ENCODE measurements around the gene CLIC6.

The CLIC6 gene

DNA sequence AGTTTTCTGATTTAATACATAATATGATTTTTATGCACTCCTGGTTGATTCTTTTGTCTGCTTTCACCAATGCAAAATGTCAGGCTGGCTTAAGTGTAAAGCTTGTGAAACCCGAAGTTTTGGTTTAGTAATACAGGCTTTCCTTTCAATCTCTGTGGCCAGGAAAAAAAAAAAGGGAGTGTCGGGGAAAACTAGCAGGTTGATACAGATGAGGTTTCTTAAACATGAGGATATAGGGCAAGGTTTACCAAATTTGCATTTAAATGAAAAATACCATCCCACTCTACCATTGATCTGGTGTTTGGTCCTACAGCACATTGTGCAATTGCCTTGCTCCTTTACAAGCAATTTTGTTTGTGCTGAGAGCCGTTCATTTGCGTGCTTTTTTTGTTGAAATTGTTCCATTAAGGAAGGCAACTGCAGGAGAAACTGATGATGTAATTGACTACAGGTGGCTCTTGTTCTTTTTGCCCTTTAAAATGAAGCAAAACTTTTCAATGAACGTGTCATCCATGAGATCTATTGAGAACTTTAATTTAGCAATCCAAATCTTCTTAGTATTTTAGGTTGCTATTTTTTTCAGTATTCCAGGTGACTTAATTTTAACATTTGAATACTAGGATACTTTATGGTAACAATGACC lies 22.7 kb downstream of the CLIC6 start:
- no peak overlapping the region for H3K4me3 ChIP-seq (ENCODE audit: low read depth, low read length)
- H3K4ac ChIP-seq (ENCODE audit: low read depth, low read length), result no peak overlapping the region
- no peak overlapping the region for H3K9ac ChIP-seq (ENCODE audit: low read length)
- H2BK120ac ChIP-seq (ENCODE audit: insufficient read depth, low read length, poor library complexity), result no peak overlapping the region
- no peak overlapping the region for H3K18ac ChIP-seq (ENCODE audit: low read length)
- H3K23ac ChIP-seq (ENCODE audit: low read length), result no peak overlapping the region
- H3K27ac ChIP-seq (ENCODE audit: low read depth, low read length), result no peak overlapping the region
- no peak overlapping the region for H4K91ac ChIP-seq (ENCODE audit: low read depth, low read length)
- H3K14ac ChIP-seq (ENCODE audit: low read length), result no peak overlapping the region
- no peaks in the 10 kb centered on the region for H3K9me3 ChIP-seq (ENCODE audit: insufficient read depth, low read depth, low read length)
- no peak overlapping the region for H2AFZ ChIP-seq (ENCODE audit: insufficient read depth, low read length, poor library complexity)
- no peak overlapping the region for H2BK12ac ChIP-seq (ENCODE audit: low read length)
- WGBS (ENCODE audit: extremely low coverage, insufficient coverage, insufficient read length), result no CpG with 5 or more reads among the region's 5 CpGs
- H3K4me1 ChIP-seq (ENCODE audit: control insufficient read depth in 1 of 2, insufficient read depth in 2 of 2, low read length in 2 of 2), result peaks cover 6 to 7% of the 10 kb centered on the region in 2 experiments
- H2BK5ac ChIP-seq (ENCODE audit: low read depth, low read length, poor library complexity), result no peak overlapping the region
- no peak overlapping the region for H4K12ac ChIP-seq (ENCODE audit: low read depth, low read length)
- no peak overlapping the region for H3K4me2 ChIP-seq (ENCODE audit: low read length)
- no peaks in the 10 kb centered on the region for H3K27me3 ChIP-seq (ENCODE audit: insufficient read depth, low read length)
- DNase-seq, result no peak
- H4K8ac ChIP-seq (ENCODE audit: low read depth, low read length), result no peak overlapping the region
- H3K79me1 ChIP-seq (ENCODE audit: low read length), result no peaks in the 10 kb centered on the region
- no peaks in the 10 kb centered on the region for H3K79me2 ChIP-seq (ENCODE audit: control insufficient read depth, insufficient read depth, low read length, poor library complexity)
- H2AK5ac ChIP-seq (ENCODE audit: low read length), result no peak overlapping the region
- no peaks in the 10 kb centered on the region for H3K36me3 ChIP-seq (ENCODE audit: control insufficient read depth in 1 of 2, insufficient read depth in 2 of 2, low read length in 2 of 2)

DNA sequence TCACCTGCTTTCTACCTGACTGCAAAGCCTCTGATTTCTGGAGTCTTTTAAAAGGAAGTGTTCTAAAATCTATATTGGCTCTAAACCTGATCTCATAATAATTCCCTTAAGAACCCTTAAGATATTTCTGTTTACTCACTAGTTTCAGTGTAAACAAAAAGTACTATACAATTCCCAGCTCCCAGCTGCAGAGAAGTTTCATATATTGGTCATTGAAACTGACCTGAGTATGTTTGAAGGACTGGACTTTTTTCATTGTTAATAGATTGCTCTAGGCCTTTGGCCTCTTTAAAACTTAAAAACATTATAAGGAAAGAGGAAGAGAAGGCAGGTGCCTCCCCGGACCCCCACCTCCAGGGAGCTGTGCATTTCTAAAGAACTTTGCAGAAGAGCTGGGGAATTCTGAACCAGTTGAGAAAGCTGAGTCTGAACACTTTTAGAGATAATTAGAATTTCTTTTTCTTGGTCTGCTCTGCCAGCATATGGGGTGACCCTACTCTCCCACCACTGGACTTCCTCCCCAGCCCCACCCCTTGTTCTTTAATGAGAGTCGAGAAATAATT lies 23.7 kb downstream of the CLIC6 start:
- Histone ChIP-seq H3K79me1 (ENCODE audit: low read length) (no peaks in the 10 kb centered on the region), H3K18ac (ENCODE audit: low read length) (no peak overlapping the region), H3K36me3 (ENCODE audit: control insufficient read depth in 1 of 2, insufficient read depth in 2 of 2, low read length in 2 of 2) (no peaks in the 10 kb centered on the region), H3K27me3 (ENCODE audit: insufficient read depth, low read length) (no peaks in the 10 kb centered on the region), H4K8ac (ENCODE audit: low read depth, low read length) (no peak overlapping the region), H3K27ac (ENCODE audit: low read depth, low read length) (no peak overlapping the region), H3K4me1 (ENCODE audit: control insufficient read depth in 1 of 2, insufficient read depth in 2 of 2, low read length in 2 of 2) (peaks cover 6 to 7% of the 10 kb centered on the region in 2 experiments), H3K4ac (ENCODE audit: low read depth, low read length) (no peak overlapping the region), H2AFZ (ENCODE audit: insufficient read depth, low read length, poor library complexity) (no peak overlapping the region), H3K9ac (ENCODE audit: low read length) (no peak overlapping the region), H3K14ac (ENCODE audit: low read length) (no peak overlapping the region), H2BK5ac (ENCODE audit: low read depth, low read length, poor library complexity) (no peak overlapping the region), H3K9me3 (ENCODE audit: insufficient read depth, low read depth, low read length) (no peaks in the 10 kb centered on the region), H4K91ac (ENCODE audit: low read depth, low read length) (no peak overlapping the region), H3K79me2 (ENCODE audit: control insufficient read depth, insufficient read depth, low read length, poor library complexity) (no peaks in the 10 kb centered on the region), H3K23ac (ENCODE audit: low read length) (no peak overlapping the region), H2BK120ac (ENCODE audit: insufficient read depth, low read length, poor library complexity) (no peak overlapping the region), H3K4me2 (ENCODE audit: low read length) (no peak overlapping the region), H3K4me3 (ENCODE audit: low read depth, low read length) (no peak overlapping the region), H4K12ac (ENCODE audit: low read depth, low read length) (no peak overlapping the region), H2BK12ac (ENCODE audit: low read length) (no peak overlapping the region), H2AK5ac (ENCODE audit: low read length) (no peak overlapping the region)
- no peak for DNase-seq
- WGBS (ENCODE audit: extremely low coverage, insufficient coverage, insufficient read length), result no CpG with 5 or more reads among the region's 2 CpGs

DNA sequence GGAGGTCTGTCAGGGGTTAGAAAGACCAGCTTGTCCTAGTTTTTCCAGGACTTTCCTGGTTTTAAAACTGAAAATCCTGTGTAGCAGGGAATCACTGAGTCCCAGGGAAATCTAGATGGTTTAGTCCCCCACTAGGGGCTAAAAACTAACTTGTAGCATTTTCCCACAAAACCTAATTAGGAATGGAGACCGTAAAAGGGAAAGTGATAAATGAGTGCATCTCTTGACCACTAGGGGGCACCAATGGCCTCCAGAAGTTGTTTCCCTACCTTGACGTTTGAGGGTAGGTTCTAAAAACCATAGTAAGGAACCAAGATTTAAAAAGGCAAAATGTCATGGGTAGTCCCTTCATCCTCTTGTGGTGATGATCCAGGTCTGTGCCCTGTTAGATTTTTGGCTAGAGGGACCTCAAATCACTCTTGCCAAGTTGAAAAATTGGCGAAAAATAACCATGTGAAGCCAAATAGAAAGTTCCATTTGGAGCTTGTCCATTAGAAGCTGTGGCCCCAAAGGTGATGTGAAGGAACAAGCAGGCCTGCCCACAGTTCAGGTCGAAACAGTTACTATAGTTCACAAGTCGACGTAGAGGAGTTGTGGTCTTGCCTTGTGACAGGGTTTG lies 24.5 kb downstream of the CLIC6 start:
- H2BK12ac ChIP-seq (ENCODE audit: low read length), result no peak overlapping the region
- DNase-seq, result peak; percentile 43 to 89
- H3K4me1 ChIP-seq (ENCODE audit: control insufficient read depth in 1 of 2, insufficient read depth in 2 of 2, low read length in 2 of 2), result peaks cover 6 to 7% of the 10 kb centered on the region in 2 experiments
- H3K27ac ChIP-seq (ENCODE audit: low read depth, low read length), result no peak overlapping the region
- H4K91ac ChIP-seq (ENCODE audit: low read depth, low read length), result no peak overlapping the region
- no peak overlapping the region for H2BK5ac ChIP-seq (ENCODE audit: low read depth, low read length, poor library complexity)
- H2BK120ac ChIP-seq (ENCODE audit: insufficient read depth, low read length, poor library complexity), result no peak overlapping the region
- H4K8ac ChIP-seq (ENCODE audit: low read depth, low read length), result no peak overlapping the region
- no peaks in the 10 kb centered on the region for H3K9me3 ChIP-seq (ENCODE audit: insufficient read depth, low read depth, low read length)
- no CpG with 5 or more reads among the region's 6 CpGs for WGBS (ENCODE audit: extremely low coverage, insufficient coverage, insufficient read length)
- no peak overlapping the region for H3K23ac ChIP-seq (ENCODE audit: low read length)
- no peak overlapping the region for H3K4me2 ChIP-seq (ENCODE audit: low read length)
- no peaks in the 10 kb centered on the region for H3K36me3 ChIP-seq (ENCODE audit: control insufficient read depth in 1 of 2, insufficient read depth in 2 of 2, low read length in 2 of 2)
- H3K4ac ChIP-seq (ENCODE audit: low read depth, low read length), result no peak overlapping the region
- H2AK5ac ChIP-seq (ENCODE audit: low read length), result no peak overlapping the region
- H3K4me3 ChIP-seq (ENCODE audit: low read depth, low read length), result no peak overlapping the region
- no peaks in the 10 kb centered on the region for H3K27me3 ChIP-seq (ENCODE audit: insufficient read depth, low read length)
- no peak overlapping the region for H3K14ac ChIP-seq (ENCODE audit: low read length)
- H3K79me2 ChIP-seq (ENCODE audit: control insufficient read depth, insufficient read depth, low read length, poor library complexity), result no peaks in the 10 kb centered on the region
- no peak overlapping the region for H3K18ac ChIP-seq (ENCODE audit: low read length)
- no peak overlapping the region for H4K12ac ChIP-seq (ENCODE audit: low read depth, low read length)
- no peaks in the 10 kb centered on the region for H3K79me1 ChIP-seq (ENCODE audit: low read length)
- H3K9ac ChIP-seq (ENCODE audit: low read length), result no peak overlapping the region
- H2AFZ ChIP-seq (ENCODE audit: insufficient read depth, low read length, poor library complexity), result no peak overlapping the region

DNA sequence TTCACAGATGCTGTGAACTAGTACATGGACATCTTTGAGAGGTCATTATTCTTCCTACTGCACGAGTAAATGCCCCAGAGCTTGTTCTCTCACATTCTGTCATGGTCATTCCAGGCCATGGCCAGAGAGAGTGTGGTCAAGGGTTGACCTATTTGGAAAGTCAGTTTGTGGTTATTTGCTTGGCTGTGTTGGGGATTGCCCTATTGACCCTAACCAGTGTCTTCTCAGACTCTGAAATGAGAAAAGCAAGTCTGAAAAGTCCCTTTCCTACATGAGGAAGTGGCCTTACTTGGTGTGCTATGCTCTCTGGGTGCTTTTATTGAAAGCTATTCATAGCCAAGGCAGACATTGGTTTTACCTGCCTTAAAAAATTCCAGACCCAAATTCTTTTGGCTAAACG lies 26.6 kb downstream of the CLIC6 start:
- Histone ChIP-seq H4K12ac (ENCODE audit: low read depth, low read length) (no peak overlapping the region), H2AFZ (ENCODE audit: insufficient read depth, low read length, poor library complexity) (no peak overlapping the region), H3K27ac (ENCODE audit: low read depth, low read length) (no peak overlapping the region), H3K36me3 (ENCODE audit: control insufficient read depth in 1 of 2, insufficient read depth in 2 of 2, low read length in 2 of 2) (no peaks in the 10 kb centered on the region), H3K4me3 (ENCODE audit: low read depth, low read length) (no peak overlapping the region), H3K18ac (ENCODE audit: low read length) (no peak overlapping the region), H3K4ac (ENCODE audit: low read depth, low read length) (no peak overlapping the region), H3K79me1 (ENCODE audit: low read length) (no peaks in the 10 kb centered on the region), H3K9ac (ENCODE audit: low read length) (no peak overlapping the region), H3K4me2 (ENCODE audit: low read length) (no peak overlapping the region), H3K4me1 (ENCODE audit: control insufficient read depth in 1 of 2, insufficient read depth in 2 of 2, low read length in 2 of 2) (peaks cover 4 to 6% of the 10 kb centered on the region in 2 experiments), H3K23ac (ENCODE audit: low read length) (no peak overlapping the region), H2AK5ac (ENCODE audit: low read length) (no peak overlapping the region), H2BK12ac (ENCODE audit: low read length) (no peak overlapping the region), H3K27me3 (ENCODE audit: insufficient read depth, low read length) (no peaks in the 10 kb centered on the region), H3K14ac (ENCODE audit: low read length) (no peak overlapping the region), H4K8ac (ENCODE audit: low read depth, low read length) (no peak overlapping the region), H2BK120ac (ENCODE audit: insufficient read depth, low read length, poor library complexity) (no peak overlapping the region), H2BK5ac (ENCODE audit: low read depth, low read length, poor library complexity) (no peak overlapping the region), H3K9me3 (ENCODE audit: insufficient read depth, low read depth, low read length) (no peaks in the 10 kb centered on the region), H3K79me2 (ENCODE audit: control insufficient read depth, insufficient read depth, low read length, poor library complexity) (no peaks in the 10 kb centered on the region), H4K91ac (ENCODE audit: low read depth, low read length) (no peak overlapping the region)
- no CpG with 5 or more reads among the region's 2 CpGs for WGBS (ENCODE audit: extremely low coverage, insufficient coverage, insufficient read length)
- DNase-seq, result no peak

All from trophoblast cell (in vitro differentiated cells and primary cell).